ENCODE data around the gene LCN10. TPM values are rescaled to one million over a fixed set of nuclear protein-coding genes. Genes with fewer than 3 reads are reported as not detected.

LCN10 gene
- total and polyA plus RNA-seq, 10 of the 15 experiments (the other 5 are each of a cell fraction or from before 2014, with no cell fraction given): 0.06 to 1.3 (median 0.21) TPM; not detected in 1

- peak overlapping the region; percentile 79 for H3K4me2 ChIP-seq (ENCODE audit: control insufficient read depth, insufficient read depth)
- in situ Hi-C loops (cut with MboI): no loop called here
Observed at GRCh38 chr9:136729144-136729543, 13.6 kb downstream of the LCN10 start.

More at GRCh38 chr9:136729144-136729543, 13.6 kb downstream of the LCN10 start:
- ChIA-PET RAD21 (ENCODE audit: unreplicated experiment) (interaction anchor here (0.8 to 1.2 kb wide), 3 partner anchors 14 to 37 kb away, joined by 3 to 4 read pairs (median 3); partner anchors contain the start of gene LCN10), POLR2A (interaction anchor here (1.0 to 3.6 kb wide), 7 partner anchors 11 to 49 kb away, joined by 3 to 15 read pairs (median 3); partner anchors contain the start of gene LCN10), CTCF (interaction anchor here (0.6 to 2.4 kb wide), 11 partner anchors 9 to 306 kb away, joined by 3 to 10 read pairs (median 5); partner anchors contain the start of gene LCN10), SMC1A (ENCODE audit: uncharacterized antibody, unreplicated experiment) (interaction anchor here (1.1 to 1.4 kb wide), 2 partner anchors 11 to 37 kb away, joined by 3 read pairs; no protein-coding TSS in a partner anchor)
- no peak for FAIRE-seq
- H4K20me1 ChIP-seq (ENCODE audit: control insufficient read depth, insufficient read depth): peaks cover 8% of the 10 kb centered on the region
- H3K27ac ChIP-seq (ENCODE audit: control insufficient read depth, insufficient read depth): peak overlapping the region; percentile 42; the same call in 1 of the 2 replicates
- TF ChIP-seq SMC3 (IDR thresholded peaks at IDR 0.05; ENCODE audit: borderline replicate concordance, low read length): no peak
- TF ChIP-seq SRF (IDR thresholded peaks at IDR 0.05; ENCODE audit: low read depth in 2 of 2, low read length in 2 of 2): no peak
- no peak for TF ChIP-seq CHD2 (IDR thresholded peaks at IDR 0.05; ENCODE audit: borderline replicate concordance, low read depth, low read length)
- no peak for TF ChIP-seq E2F8 (IDR thresholded peaks at IDR 0.05; ENCODE audit: low read depth, partially characterized antibody)
- TF ChIP-seq BMI1 (IDR thresholded peaks at IDR 0.05; ENCODE audit: borderline replicate concordance): no peak
- no peak for TF ChIP-seq BCL3 (IDR thresholded peaks at IDR 0.05; ENCODE audit: borderline replicate concordance, insufficient read depth, low read depth, low read length, poor library complexity, severe bottlenecking)
- 55% methylated on average over 7 of the region's 7 CpGs for WGBS (ENCODE audit: insufficient coverage, insufficient replicate concordance, low lambda C conversion rate, missing lambda C conversion rate)
- H3K4me1 ChIP-seq (ENCODE audit: control insufficient read depth, insufficient read depth, low read length): peaks cover 13% of the 10 kb centered on the region
- peak; percentile 38 for ATAC-seq
- H3K27me3 ChIP-seq (replicated peaks in 1 of 2; ENCODE audit: control insufficient read depth in 2 of 2, insufficient read depth in 2 of 2, low read length in 1 of 2): no peaks in the 10 kb centered on the region
- H3K9ac ChIP-seq (ENCODE audit: control insufficient read depth, insufficient read depth, low read length): peak overlapping the region; percentile 79; the same call in 1 of the 2 replicates
- H2AFZ ChIP-seq (ENCODE audit: control insufficient read depth, low read depth, low read length): peak overlapping the region; percentile 83
- no TSS peak for BruUV-seq (replicated peaks)
- H3K4me3 ChIP-seq: peak overlapping the region; percentile 76
- H3K36me3 ChIP-seq (ENCODE audit: control insufficient read depth in 2 of 2, insufficient read depth in 2 of 2, low read length in 1 of 2): peaks cover 11 to 13% of the 10 kb centered on the region in 2 experiments; a peak in 3 of 4 replicates
- intact Hi-C loops (cut with micrococcal nuclease; ENCODE audit: unreplicated experiment): no loop called here
- no peaks in the 10 kb centered on the region for H3K9me3 ChIP-seq (replicated peaks; ENCODE audit: control insufficient read depth, insufficient read depth, low read length)
- no peak for DNase-seq (ENCODE audit: low read depth, low spot score)
- peaks cover 45% of the 10 kb centered on the region for H3K79me2 ChIP-seq (ENCODE audit: control insufficient read depth, insufficient read depth, low read length)

Measured in GM12878 (cell line).